EH (cell line): ENCODE results near the gene SEMA6C.

Source experiments
- DNase-seq: peaks from one replicate; pipeline ENCODE4 v3.0.0-alpha.2; 2015; ENCODE audit warnings: low read depth

The SEMA6C gene

DNA sequence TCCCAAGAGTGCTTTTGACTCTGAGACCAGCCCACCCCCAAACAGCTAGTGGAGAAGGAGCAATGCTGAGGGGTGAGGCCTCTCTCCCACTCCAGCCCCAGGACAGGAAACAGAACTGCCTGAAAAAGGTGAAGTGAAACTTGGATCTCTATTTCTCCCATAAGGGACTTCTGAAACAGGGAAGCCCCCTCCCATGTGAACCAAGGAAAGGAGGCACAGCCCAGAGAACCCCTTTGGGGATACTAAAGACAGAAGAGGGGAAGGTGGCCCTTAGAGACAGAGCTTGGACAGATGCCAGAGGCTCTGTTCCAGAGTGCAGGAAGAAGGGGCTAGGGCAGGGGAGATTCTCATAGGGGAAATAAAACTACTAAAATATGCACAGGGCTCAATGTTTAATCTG, 12.9 kb upstream of the SEMA6C start:
- no peak for DNase-seq

DNA sequence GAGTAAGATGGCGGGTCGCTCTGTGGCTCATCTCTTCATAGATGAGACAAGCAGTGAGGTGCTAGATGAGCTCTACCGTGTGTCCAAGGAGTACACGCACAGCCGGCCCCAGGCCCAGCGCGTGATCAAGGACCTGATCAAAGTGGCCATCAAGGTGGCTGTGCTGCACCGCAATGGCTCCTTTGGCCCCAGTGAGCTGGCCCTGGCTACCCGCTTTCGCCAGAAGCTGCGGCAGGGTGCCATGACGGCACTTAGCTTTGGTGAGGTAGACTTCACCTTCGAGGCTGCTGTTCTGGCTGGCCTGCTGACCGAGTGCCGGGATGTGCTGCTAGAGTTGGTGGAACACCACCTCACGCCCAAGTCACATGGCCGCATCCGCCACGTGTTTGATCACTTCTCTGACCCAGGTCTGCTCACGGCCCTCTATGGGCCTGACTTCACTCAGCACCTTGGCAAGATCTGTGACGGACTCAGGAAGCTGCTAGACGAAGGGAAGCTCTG, 12.4 kb upstream of the SEMA6C start:
- no peak for DNase-seq

DNA sequence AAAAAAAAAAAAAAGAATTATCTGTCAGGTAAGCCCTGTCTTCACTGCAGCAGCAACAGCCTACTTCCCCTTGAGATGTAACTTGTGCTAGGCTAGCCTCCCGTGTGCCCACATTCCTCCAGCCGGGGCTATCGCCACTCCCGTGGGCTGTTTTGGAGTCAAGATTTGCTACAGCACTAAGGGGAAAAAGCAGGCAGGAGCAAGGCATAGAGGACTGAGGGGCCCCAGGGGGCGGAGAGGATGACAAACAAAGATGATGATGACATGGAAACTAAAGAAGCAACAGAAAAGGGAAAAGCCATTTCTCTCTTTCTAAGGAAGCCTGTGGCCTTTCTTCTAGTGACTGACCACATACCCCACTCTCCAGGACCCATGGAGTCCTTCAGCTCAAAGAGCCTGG, 11.9 kb upstream of the SEMA6C start:
- DNase-seq: no peak

DNA sequence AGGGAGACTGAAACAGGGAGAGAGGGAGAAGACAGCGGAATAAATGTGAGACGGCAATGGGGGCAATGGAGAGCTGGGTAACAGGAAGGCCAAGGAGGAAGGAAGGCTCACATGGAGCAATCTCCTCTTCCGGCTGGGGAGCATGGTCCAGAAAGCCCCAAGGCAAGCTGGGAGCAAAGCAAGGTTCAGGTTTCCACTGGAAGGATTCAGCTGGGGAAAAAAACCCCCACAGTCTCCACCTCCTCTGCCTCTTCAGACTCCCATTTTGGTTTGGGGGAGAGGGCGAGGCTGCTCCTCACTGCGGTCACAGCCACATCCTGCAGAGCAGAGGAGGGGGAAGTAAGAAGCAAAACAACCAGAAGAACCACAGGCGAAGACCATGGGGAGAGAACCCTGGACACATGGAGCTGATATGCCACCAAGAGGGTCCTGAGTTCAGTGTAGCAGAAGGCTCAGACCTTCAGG, 10.7 kb upstream of the SEMA6C start:
- DNase-seq: no peak

DNA sequence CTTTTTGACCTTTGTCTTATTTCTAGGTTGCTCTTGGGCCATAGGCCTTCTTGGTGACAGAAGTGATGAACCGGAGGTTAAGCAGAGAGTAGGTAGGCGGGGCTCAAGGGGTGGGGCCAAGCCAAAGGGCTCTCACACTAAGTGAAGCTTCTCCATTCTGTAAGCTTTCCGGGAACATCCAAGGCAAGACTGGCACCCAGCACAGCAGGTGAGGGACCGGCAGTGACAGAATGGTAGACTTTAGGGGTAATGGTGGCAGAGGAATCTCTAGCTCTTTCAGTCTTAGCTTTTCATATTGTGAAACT, 10.0 kb upstream of the SEMA6C start, which contains the start of gene TNFAIP8L2:
TSS of gene TNFAIP8L2 (plus strand) at position 135 of the 305 bp plus-strand sequence. CDS start 2,049 bp downstream, outside the sequence.
- DNase-seq: no peak

DNA sequence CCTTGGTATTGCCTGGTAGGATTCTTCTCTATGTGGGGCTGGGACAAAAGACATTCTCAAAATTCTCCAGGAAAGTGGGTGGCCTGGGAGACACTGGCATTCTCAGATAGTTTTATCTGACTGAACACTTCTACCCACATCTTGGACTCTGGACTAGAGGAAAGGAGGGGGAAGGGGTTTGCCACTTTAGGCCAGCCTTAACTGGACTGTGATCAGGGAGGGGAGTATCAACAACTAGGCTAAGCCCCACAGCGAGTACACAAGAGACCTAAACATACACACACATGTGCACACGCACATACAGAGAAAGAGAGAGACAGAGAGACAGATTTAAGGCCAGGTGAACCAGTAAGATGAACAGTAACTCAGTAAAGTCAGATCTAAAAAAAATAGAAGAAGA, 1.2 kb upstream of the SEMA6C start:
- no peak for DNase-seq

DNA sequence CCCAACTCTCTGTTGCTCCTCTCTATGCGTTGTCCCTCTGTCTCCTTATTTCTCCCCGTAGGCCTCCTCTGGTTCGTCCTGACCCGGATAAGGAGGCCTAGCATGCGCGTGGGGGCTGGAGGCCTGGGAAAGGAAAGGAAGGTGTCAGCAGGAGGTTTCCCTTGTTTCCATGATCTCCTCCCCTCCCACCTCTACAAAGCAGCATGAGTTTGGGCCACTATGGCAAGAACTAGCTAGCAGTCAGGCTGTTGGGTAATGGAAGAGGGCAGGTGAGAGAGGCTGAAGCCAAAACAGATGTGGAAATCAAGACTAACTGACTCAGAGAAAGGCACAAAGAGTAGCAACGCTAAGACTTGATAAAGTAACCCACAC, 687 bp upstream of the SEMA6C start:
- no peak for DNase-seq

DNA sequence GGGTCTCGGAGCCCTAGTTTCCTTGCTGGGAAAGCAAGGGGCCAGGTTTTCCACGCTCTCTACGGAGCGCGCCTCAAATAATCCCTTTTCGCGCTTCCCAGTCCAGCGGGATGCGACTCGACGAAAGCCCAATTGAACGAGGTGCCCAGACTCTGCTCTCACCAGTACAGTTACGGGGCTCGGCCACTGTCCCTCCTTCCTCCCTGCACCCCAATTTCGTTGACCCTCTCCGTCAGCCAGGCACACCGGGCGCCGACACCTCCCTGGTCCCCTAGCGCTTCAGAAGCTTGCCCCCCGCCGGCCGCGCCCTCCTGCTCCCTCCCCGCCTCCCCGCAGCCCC, 389 bp downstream of the SEMA6C start:
- DNase-seq: no peak

DNA sequence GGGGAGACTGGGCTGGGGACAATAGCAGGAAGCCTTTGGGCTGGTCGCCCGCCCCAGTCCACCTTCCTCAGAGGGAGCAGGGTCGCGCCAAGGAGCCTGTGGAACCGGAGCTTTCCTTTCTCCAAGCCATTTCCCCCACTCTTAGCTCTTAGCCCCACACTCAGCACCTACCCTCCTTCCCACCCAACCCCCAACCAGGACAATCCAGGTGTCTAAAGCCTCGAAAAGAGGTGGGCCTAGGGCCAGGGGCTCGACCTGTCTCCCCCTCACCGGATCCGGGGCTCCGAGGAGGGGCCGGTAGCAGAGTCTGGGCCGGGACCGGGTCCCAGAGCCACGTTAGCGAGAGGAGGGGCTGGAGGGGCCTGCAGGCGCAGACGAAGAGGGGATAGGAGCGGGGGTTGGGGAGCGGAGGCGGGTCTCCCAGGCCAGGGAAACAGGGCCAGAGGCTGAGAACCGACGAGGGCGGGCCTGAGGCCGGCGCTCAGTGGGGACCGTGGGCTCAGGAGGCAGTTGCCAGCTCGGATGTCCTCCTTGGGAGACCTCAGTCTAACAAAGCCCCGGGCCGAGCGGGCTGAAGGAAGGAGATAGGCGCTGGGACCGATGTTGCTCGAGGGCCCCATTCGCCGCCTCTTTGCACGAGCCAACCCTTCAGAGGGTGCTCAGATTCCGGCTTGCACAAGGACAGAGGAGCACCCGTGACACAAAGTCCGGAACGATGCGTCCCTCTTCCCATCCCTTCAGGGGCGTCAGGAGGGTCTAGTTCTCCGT, 943 bp downstream of the SEMA6C start:
- DNase-seq: peak; percentile 35

DNA sequence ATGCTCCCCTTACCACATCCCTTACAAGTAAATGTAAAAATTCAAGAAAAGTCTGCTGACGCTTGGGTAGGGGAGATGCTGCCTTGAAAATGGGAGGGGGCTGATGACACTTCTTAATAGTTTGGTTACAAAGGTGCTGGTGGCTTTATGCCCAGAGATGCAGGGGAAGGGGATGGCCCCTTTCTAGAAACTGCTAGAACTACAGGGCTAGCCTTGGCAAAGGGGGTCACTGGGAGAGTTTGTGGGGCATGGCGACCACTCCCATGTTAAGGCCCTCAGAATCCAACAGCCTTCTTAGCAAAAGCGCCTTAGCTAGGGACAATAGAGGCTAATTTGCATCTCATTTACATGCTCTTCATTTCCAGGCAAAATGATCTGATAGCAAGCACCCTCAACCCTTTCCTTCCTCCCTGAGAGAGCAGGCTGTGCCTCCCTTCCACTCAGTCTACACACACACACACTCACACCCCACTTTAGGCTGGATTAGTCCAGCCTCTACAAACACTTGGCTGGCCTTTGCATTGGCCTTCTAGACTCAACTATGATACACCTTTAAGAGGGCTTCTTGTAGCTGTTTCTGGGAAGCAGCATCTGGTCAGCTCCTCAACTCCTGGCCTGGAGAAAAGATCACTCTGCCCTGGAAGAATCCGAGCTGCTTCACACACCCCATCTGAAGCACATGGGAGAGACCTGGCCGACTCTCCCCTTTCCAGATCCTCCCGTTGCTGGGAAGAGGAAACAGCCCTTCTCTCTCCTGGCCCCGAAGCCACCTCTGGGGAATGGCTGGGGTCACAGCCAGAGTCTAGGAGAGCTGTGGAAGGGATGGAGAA, 1.7 kb downstream of the SEMA6C start:
- no peak for DNase-seq

DNA sequence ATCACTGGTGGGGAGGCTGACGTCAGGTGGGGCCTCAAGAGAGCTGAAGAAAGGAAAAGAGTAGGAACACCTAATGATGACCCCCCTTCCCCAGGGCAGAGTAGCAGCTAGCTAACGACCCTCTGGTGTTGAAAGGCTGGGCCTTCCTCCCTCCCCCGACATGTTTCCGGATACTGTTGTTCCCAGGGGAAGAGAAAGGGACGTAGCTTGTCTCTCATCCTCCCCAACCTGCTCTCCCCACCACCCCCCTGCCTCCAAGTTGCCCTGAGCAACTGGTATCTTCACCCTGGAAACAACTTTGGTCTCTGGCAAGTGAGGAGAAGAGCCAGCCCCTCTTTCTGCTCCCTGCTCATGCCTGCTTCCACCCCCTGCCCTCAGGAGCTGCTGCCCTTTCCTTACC, 2.4 kb downstream of the SEMA6C start:
- DNase-seq: no peak

DNA sequence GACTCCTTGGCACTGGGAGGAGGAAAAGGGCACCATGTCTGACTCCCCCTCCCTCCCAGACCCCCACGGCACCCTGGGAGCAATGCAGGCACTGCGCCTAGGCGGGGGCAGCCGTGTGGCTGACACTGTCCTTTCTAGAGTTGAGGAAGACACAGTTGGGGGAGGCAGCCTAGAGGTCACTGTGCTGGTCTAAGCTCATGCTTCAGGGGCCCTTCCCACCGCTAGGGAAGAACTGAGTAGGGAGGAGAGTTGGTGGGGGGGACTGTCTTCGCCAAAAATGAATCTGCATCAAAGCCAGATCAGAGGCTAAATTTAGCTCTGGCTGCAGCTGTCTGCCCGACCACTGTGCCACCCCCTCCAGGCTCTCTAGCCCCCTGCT, 3.4 kb downstream of the SEMA6C start:
- DNase-seq: no peak

DNA sequence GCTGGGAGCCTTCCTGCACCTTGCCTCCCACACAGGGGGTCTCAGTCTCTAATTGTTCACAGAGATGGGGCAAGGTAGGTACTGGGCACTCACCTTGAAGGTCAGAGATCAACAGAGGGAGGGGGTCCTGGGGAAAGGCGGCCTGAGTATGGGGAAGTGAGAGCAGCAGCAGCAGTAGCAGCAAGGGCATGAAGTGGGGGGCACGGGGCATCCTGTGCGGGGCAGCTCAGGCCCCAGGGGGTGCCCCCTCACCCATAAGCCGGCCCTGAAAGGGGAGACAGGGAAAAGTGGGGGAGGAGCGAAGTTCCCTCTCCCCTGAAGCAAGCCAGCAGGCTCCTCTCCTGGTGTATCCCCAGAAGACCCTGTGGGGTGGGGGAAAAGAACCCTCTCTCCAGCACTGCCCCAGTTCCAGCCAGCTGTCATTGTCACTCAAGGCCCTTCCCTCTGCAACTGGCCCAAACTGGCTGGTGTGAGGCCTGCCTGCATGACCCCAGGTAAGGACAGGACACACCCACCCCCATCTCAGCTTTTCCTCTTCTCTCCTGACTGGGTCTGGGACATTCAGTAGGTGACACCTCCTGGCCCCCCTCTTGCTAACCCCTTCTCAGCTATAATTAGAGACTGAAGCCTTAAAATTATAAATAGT, 3.9 kb downstream of the SEMA6C start:
- DNase-seq: no peak

DNA sequence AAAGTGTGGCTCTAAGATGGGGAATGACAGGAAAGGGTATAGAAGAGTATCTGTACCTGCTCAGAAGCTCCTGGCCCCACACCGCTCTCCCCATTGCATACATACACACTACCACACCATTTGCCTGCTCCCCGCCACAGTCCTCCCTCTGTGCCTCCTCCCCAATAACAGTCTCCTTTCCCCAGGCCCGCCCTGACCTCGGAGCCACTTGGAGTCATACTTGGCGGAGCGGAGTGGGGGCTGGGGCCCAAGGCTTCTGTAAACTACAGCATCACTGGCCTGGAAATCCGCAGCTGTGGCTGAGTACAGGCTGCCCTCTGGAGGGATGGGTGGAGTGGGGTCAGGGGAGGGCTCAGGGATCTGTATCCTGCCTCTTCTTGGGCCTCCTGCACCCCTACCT, 8.6 kb downstream of the SEMA6C start:
- DNase-seq: no peak

DNA sequence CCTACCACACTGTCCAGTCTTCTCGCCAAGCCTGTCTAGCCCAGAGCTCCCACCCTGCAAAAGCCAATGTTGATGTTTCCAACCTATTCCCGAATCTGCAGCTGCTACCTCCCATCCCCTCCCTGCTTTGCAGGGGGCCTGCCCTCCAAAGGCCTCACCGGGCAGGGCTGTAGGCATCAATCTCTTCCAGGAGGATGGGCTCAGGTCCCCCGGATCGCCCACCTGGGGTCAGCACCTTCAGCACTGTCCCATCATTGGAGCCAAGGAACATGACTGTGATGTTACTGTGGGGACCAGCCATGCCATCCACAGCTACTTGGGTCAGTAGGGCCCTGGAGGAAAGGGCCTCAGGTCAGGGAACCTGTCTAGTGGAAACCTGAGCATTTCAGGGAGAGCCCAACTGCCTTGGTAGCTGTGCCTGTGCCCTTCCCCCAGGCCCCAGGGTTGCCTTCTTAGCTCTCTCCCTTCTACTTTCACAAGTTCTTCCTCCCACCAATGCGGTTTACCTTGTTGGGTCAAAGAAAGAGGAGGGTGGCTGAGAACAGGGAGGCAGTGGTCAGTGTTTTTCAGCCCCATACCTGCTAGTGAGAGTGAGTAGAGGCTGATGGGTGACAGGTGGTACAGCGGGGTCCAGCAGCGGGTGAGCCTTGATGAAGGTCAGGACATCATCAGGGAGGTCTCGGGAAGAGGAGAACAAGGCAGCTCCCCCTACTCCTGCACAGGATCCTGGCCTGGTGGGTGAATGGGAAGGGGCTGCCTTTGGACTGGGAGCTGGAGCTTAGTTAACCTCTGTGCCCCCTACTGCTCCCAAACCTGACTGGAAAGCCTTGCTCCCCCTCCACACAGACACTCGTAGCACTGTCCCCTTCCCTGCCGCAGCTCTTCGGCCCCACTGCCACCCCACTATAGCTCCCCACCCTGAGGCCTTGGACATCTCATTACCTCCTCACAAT, 10.7 kb downstream of the SEMA6C start:
- DNase-seq: no peak

DNA sequence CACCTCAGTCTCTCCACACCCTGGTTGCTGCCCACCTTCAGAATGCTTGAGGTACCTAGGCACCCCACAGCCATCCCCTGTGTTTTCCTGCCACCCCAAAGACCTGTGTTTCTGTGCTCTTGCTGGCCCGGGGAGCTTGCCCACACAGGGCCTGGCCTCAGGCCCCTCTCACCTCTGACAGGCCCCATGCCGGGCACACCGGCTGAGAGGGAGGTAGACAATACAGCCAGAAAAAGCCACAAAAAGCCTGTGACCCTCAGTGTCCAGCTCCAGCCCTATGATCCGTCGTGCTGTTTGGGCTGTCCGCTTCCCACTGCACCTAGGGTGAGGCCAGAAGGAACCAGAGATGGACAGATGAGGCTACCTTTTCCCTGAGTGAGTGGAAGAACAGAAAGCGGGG, 11.4 kb downstream of the SEMA6C start:
- DNase-seq: no peak

DNA sequence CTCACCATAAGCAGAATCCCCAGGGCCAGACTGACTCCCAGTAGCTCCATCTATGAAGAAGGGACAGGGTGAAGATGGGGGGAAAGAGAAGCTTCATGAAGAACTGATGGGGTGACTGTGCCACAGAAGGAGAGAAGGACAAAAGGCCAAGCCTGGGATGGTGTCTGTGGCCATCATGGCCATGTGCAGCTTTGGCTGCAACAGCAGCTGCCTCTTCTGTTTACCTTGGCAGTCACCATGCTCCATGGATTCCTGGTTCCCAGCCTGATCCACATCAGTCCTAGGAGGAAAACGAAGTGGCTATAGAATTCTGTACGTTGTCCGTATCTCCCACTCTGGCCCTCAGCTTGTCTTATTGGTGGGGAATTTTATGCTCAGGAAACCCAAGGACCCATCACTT, 12.0 kb downstream of the SEMA6C start:
- no peak for DNase-seq

DNA sequence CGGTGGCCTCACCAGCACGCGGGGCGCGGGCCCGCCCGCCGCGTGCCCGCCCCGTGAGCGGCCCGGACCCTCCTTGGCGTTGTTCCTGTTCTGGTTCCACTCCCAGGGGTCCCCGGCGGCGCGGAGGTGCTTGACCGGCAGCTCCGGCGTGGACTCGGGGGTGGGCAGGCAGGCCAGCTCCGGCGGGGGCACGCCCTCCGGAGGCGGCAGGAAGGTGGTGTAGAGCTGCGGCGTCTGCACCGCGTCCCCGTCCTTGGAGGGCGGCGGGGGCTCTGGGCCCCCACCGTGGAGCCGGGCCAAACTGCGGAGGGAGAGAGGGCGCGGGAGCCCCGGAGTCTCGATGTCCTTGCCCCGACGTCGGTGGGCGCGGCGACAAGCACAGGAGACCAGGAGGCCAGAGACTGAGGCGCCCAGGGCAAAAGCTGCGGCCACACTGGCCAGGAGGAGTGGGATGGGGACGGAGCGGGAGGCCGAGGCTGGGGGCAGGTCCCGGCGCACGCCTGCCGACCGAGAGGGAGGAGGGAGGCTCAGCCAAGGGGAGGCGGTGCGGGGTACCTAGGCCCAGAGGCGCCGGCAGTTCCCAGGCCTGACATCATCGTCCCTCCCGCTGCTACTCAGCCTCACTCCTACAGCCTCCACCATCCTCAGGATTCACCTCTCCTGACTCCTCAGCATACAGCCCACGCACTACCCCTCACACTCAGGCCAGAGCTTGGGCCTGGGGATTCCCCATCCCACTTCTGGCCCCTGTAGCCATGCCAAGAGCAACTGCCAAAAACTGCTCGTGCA, 13.2 kb downstream of the SEMA6C start:
- no peak for DNase-seq

DNA sequence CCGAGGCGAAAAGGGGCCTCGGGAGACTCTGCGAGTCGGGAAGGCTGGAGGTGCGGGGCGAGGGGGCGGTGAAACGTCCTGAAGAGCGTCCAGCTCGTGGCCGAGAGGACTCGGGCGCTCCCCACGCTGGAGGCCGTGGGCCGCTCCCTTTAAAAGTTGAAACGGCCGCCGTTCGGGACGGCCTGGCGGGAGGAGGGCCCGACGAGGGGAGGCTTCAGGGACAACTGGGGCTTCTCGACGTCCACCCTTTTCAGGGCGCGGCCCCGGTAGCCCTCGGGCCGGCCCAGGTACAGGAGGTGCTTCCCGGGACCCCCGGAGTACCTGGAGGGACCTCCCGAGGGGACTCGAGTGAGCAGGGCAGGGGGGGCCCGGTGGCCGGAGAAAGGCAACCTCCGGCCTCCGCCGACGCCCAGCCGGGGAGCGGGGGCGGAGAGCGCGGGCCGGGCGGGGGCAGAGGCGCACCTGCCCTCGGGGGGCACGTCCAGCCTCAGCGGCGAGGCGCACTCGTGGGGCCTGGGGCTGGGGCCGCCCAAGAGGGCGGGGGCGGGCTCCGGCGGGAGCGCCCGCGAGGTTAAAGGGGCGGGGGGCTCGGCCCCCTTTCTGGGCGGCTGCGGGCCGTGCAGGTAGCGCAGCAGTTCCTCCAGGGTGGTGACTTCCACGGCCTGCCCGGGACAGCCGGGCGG, 14.0 kb downstream of the SEMA6C start:
- no peak for DNase-seq

DNA sequence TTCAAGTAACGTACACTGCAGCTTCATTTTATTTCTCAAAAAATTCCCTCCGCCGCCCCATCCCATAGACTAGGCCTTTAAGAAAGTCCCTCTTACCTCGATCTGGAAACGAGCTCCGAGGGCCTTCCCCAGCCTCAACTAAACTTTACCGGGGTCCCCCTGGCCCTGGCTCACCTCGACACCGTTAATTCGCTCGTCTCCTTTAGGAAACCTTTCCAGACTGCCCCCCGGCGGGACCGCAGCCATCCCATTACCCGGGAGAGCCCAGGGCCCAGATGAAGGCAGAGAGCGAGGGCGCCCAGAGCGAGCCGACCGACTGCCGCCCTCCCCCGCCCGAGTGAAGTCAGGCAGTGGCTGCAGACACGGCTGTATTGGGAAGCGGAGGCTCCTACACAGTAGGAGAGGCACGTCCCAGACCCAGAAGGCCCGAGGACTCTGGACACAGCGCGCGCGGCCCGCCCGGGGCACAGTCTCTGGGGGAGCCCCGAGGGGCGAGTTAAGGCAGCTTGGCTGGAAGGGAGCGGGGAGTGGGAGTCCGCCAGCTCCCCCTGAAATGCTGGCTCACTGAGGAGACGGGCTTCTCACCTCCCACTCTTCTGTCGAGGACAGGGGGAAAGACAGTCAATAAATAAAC, 14.6 kb downstream of the SEMA6C start:
- no peak for DNase-seq
